ENCODE data around the gene PTMA.

PTMA gene

DNA sequence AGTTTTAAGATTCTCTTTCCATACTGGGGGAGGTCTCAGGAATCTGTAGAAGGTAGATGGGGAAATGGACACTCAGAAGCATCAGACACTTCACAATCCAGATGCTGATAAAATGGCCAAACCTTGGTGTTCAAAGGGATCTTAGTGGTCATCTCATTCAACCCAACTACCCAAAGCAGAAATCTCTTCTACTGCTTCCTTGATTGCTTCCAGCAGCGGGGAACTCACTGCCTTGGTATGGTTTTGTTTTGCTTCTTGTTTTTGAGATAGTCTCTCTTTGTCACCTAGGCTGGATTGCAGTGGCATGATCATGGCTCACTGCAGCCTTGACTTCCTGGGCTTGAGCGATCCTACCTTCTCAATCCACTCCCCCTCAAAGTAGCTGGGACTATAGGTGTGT is 39.3 kb upstream of the PTMA start:
- H3K79me2 ChIP-seq (ENCODE audit: control insufficient read depth, insufficient read depth, low read length, poor library complexity), result peaks cover 2% of the 10 kb centered on the region
- DNase-seq, result no peak

DNA sequence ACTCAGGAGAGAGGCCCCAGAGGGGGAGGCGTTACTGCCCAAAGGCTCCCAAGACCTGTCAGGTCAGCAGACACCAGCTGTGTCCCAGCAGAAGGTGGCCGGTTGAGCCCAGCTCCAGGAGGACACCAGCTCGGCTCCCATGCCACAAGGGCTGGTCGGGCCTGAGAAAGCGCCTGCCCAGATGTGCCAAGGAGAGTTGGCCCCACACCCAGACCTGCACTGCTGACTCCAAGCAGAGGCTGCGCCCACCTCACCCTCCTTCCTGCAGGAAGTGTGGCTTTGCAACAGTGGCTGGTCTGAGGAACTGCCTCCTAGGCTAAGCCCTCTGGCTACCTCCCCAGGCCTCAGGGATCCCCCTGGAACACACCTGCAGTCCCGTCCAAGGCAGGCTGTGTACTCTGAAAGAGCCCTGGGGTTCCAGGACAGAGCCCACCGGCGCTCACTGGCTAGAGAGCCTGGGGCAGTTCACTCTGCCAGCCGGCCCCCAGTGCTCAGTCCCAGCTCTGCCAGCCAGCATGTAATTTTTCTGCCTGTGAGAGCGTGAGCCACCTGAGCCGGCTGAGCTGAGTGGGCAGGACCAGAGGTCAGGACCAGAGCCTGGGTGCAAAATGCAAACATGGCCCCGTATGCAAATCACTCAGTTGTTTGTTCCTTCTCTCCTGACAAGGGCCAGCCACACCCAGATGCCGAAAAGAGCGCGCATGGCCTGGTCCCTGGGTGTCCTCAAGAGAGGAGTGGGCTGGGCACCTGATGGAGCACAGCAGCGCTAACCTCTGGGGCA is 36.9 kb upstream of the PTMA start:
- Histone ChIP-seq H3K4me3 (ENCODE audit: low read depth, low read length) (no peak overlapping the region), H2AK5ac (ENCODE audit: low read length) (no peak overlapping the region)
- WGBS (ENCODE audit: extremely low coverage, insufficient coverage, insufficient read length), result no CpG with 5 or more reads among the region's 17 CpGs

More for the DNA sequence above, 39.3 kb upstream of the PTMA start:
- no peak overlapping the region for H2BK12ac ChIP-seq (ENCODE audit: low read length)
- no peak overlapping the region for H2BK5ac ChIP-seq (ENCODE audit: low read depth, low read length, poor library complexity)
- no peak overlapping the region for H3K4me3 ChIP-seq (ENCODE audit: low read depth, low read length)
- no peak overlapping the region for H4K12ac ChIP-seq (ENCODE audit: low read depth, low read length)
- peaks cover 35 to 40% of the 10 kb centered on the region in 2 experiments for H3K4me1 ChIP-seq (ENCODE audit: control insufficient read depth in 1 of 2, insufficient read depth in 2 of 2, low read length in 2 of 2)
- H3K14ac ChIP-seq (ENCODE audit: low read length), result no peak overlapping the region
- no peak overlapping the region for H3K4ac ChIP-seq (ENCODE audit: low read depth, low read length)
- H3K27me3 ChIP-seq (ENCODE audit: insufficient read depth, low read length), result no peaks in the 10 kb centered on the region
- no peak overlapping the region for H4K91ac ChIP-seq (ENCODE audit: low read depth, low read length)
- H2AFZ ChIP-seq (ENCODE audit: insufficient read depth, low read length, poor library complexity), result no peak overlapping the region
- no peak overlapping the region for H2BK120ac ChIP-seq (ENCODE audit: insufficient read depth, low read length, poor library complexity)
- peaks cover 29% of the 10 kb centered on the region for H3K79me1 ChIP-seq (ENCODE audit: low read length)
- H3K9me3 ChIP-seq (ENCODE audit: insufficient read depth, low read depth, low read length), result no peaks in the 10 kb centered on the region
- no peak overlapping the region for H3K27ac ChIP-seq (ENCODE audit: low read depth, low read length)
- no CpG with 5 or more reads among the region's 2 CpGs for WGBS (ENCODE audit: extremely low coverage, insufficient coverage, insufficient read length)
- no peak overlapping the region for H4K8ac ChIP-seq (ENCODE audit: low read depth, low read length)
- no peaks in the 10 kb centered on the region for H3K36me3 ChIP-seq (ENCODE audit: control insufficient read depth in 1 of 2, insufficient read depth in 2 of 2, low read length in 2 of 2)
- no peak overlapping the region for H3K23ac ChIP-seq (ENCODE audit: low read length)
- no peak overlapping the region for H2AK5ac ChIP-seq (ENCODE audit: low read length)
- H3K9ac ChIP-seq (ENCODE audit: low read length), result no peak overlapping the region
- H3K4me2 ChIP-seq (ENCODE audit: low read length), result no peak overlapping the region
- no peak overlapping the region for H3K18ac ChIP-seq (ENCODE audit: low read length)

DNA sequence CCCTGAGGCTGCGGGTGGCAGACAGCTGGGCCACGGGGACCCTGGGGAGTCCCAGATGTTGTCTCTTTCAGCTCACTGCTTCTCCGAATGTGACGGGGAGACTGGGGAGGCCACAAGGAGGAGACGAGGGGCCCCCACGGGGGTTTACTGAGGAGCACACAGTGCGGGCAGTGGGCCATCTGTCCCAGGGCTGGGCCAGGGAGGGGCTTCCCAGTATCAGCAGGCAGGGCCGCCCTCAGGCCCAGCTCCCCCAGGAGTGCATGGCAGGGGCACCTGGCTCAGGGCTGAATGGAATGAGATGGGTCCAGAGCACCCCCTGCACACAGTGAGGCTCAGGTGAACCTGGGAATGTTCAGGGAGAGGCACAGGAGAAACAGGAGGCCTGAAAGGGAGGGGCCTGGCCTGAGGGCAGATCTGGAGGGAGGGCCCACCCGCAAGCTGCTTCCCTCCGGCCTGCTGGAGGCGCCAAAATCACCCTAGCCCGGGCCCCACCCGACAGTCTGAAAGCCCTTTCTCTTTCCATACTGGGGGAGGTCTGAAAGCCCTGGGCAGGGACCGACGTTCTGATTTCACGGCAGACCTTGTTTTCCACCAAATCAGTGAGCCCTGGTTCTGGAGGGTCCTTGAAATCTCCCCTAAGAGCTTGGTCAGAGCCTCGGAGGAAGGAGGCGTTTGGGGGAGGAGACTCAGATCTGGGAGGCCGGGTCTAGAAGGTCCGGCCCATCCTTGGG is 35.5 kb upstream of the PTMA start:
- H3K4me1 ChIP-seq (ENCODE audit: control insufficient read depth in 1 of 2, insufficient read depth in 2 of 2, low read length in 2 of 2), result peaks cover 25 to 28% of the 10 kb centered on the region in 2 experiments
- H3K4me2 ChIP-seq (ENCODE audit: low read length), result peak overlapping the region; percentile 49
- peak overlapping the region; percentile 60 for H3K27ac ChIP-seq (ENCODE audit: low read depth, low read length)
- peaks cover 17% of the 10 kb centered on the region for H3K79me1 ChIP-seq (ENCODE audit: low read length)
- H2AK5ac ChIP-seq (ENCODE audit: low read length), result peak overlapping the region; percentile 5
- DNase-seq, result peak; percentile 73 to 77
- H3K23ac ChIP-seq (ENCODE audit: low read length), result no peak overlapping the region
- no peak overlapping the region for H3K9ac ChIP-seq (ENCODE audit: low read length)
- WGBS (ENCODE audit: extremely low coverage, insufficient coverage, insufficient read length), result no CpG with 5 or more reads among the region's 20 CpGs
- H2BK120ac ChIP-seq (ENCODE audit: insufficient read depth, low read length, poor library complexity), result peak overlapping the region; percentile 81
- H3K9me3 ChIP-seq (ENCODE audit: insufficient read depth, low read depth, low read length), result no peaks in the 10 kb centered on the region
- peak overlapping the region; percentile 2 for H3K18ac ChIP-seq (ENCODE audit: low read length)
- H3K27me3 ChIP-seq (ENCODE audit: insufficient read depth, low read length), result no peaks in the 10 kb centered on the region
- peak overlapping the region; percentile 78 for H4K12ac ChIP-seq (ENCODE audit: low read depth, low read length)
- H3K14ac ChIP-seq (ENCODE audit: low read length), result peak overlapping the region; percentile 51
- peak overlapping the region; percentile 74 for H4K91ac ChIP-seq (ENCODE audit: low read depth, low read length)
- H3K4me3 ChIP-seq (ENCODE audit: low read depth, low read length), result no peak overlapping the region
- H4K8ac ChIP-seq (ENCODE audit: low read depth, low read length), result peak overlapping the region; percentile 91
- H3K36me3 ChIP-seq (ENCODE audit: control insufficient read depth in 1 of 2, insufficient read depth in 2 of 2, low read length in 2 of 2), result no peaks in the 10 kb centered on the region
- H2AFZ ChIP-seq (ENCODE audit: insufficient read depth, low read length, poor library complexity), result no peak overlapping the region
- H2BK5ac ChIP-seq (ENCODE audit: low read depth, low read length, poor library complexity), result peak overlapping the region; percentile 63
- H3K79me2 ChIP-seq (ENCODE audit: control insufficient read depth, insufficient read depth, low read length, poor library complexity), result no peaks in the 10 kb centered on the region
- H3K4ac ChIP-seq (ENCODE audit: low read depth, low read length), result no peak overlapping the region
- peak overlapping the region; percentile 29 for H2BK12ac ChIP-seq (ENCODE audit: low read length)

More for the DNA sequence above, 36.9 kb upstream of the PTMA start:
- Histone ChIP-seq H4K91ac (ENCODE audit: low read depth, low read length) (peak overlapping the region; percentile 21), H3K9me3 (ENCODE audit: insufficient read depth, low read depth, low read length) (no peaks in the 10 kb centered on the region), H2BK120ac (ENCODE audit: insufficient read depth, low read length, poor library complexity) (peak overlapping the region; percentile 1), H2AFZ (ENCODE audit: insufficient read depth, low read length, poor library complexity) (no peak overlapping the region), H3K27me3 (ENCODE audit: insufficient read depth, low read length) (no peaks in the 10 kb centered on the region), H3K4me1 (ENCODE audit: control insufficient read depth in 1 of 2, insufficient read depth in 2 of 2, low read length in 2 of 2) (peaks cover 34 to 36% of the 10 kb centered on the region in 2 experiments), H3K79me2 (ENCODE audit: control insufficient read depth, insufficient read depth, low read length, poor library complexity) (no peaks in the 10 kb centered on the region), H3K4ac (ENCODE audit: low read depth, low read length) (peak overlapping the region; percentile 9), H3K79me1 (ENCODE audit: low read length) (peaks cover 21% of the 10 kb centered on the region), H3K18ac (ENCODE audit: low read length) (peak overlapping the region; percentile 38), H2BK5ac (ENCODE audit: low read depth, low read length, poor library complexity) (no peak overlapping the region), H4K8ac (ENCODE audit: low read depth, low read length) (peak overlapping the region; percentile 69), H3K14ac (ENCODE audit: low read length) (peak overlapping the region; percentile 71), H3K23ac (ENCODE audit: low read length) (no peak overlapping the region), H3K36me3 (ENCODE audit: control insufficient read depth in 1 of 2, insufficient read depth in 2 of 2, low read length in 2 of 2) (no peaks in the 10 kb centered on the region), H3K9ac (ENCODE audit: low read length) (no peak overlapping the region), H3K4me2 (ENCODE audit: low read length) (no peak overlapping the region), H2BK12ac (ENCODE audit: low read length) (peak overlapping the region; percentile 67), H4K12ac (ENCODE audit: low read depth, low read length) (no peak overlapping the region), H3K27ac (ENCODE audit: low read depth, low read length) (no peak overlapping the region)
- peak; percentile 42 to 43 for DNase-seq

DNA sequence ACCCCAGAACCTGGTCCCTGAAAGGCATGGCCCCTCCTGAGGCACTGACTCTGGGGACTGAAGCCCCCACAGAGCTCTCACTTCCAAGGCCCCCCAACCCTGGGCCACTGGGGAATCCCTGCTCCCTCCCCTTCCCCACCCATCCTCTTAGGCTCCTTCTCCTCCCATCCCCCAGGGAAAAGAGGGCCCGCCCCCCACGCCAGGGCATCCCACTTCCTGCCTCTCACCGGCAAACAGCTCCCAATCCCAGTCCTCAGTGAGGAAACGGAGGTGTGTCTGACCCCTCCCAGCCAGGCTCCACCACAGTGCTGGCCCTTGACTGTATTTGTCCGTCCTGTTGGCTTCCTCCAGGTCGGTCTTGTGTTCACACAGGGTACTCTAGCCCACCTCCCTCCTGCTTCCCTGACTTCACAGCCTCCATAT is 35.0 kb upstream of the PTMA start:
- Histone ChIP-seq H3K9me3 (ENCODE audit: insufficient read depth, low read depth, low read length) (no peaks in the 10 kb centered on the region), H4K8ac (ENCODE audit: low read depth, low read length) (peak overlapping the region; percentile 91), H2AK5ac (ENCODE audit: low read length) (no peak overlapping the region), H4K12ac (ENCODE audit: low read depth, low read length) (peak overlapping the region; percentile 78), H3K27ac (ENCODE audit: low read depth, low read length) (peak overlapping the region; percentile 60), H3K9ac (ENCODE audit: low read length) (no peak overlapping the region), H3K79me2 (ENCODE audit: control insufficient read depth, insufficient read depth, low read length, poor library complexity) (no peaks in the 10 kb centered on the region), H3K4me2 (ENCODE audit: low read length) (peak overlapping the region; percentile 49), H3K14ac (ENCODE audit: low read length) (peak overlapping the region; percentile 51), H3K36me3 (ENCODE audit: control insufficient read depth in 1 of 2, insufficient read depth in 2 of 2, low read length in 2 of 2) (no peaks in the 10 kb centered on the region), H2BK12ac (ENCODE audit: low read length) (peak overlapping the region; percentile 20), H3K79me1 (ENCODE audit: low read length) (peaks cover 17% of the 10 kb centered on the region), H3K18ac (ENCODE audit: low read length) (no peak overlapping the region), H3K23ac (ENCODE audit: low read length) (no peak overlapping the region), H3K4me1 (ENCODE audit: control insufficient read depth in 1 of 2, insufficient read depth in 2 of 2, low read length in 2 of 2) (peaks cover 25 to 28% of the 10 kb centered on the region in 2 experiments), H2BK120ac (ENCODE audit: insufficient read depth, low read length, poor library complexity) (peak overlapping the region; percentile 81), H3K4me3 (ENCODE audit: low read depth, low read length) (no peak overlapping the region), H3K27me3 (ENCODE audit: insufficient read depth, low read length) (no peaks in the 10 kb centered on the region), H3K4ac (ENCODE audit: low read depth, low read length) (no peak overlapping the region), H4K91ac (ENCODE audit: low read depth, low read length) (peak overlapping the region; percentile 74), H2BK5ac (ENCODE audit: low read depth, low read length, poor library complexity) (peak overlapping the region; percentile 63), H2AFZ (ENCODE audit: insufficient read depth, low read length, poor library complexity) (no peak overlapping the region)
- no CpG with 5 or more reads among the region's 6 CpGs for WGBS (ENCODE audit: extremely low coverage, insufficient coverage, insufficient read length)
- peak; percentile 83 to 86 for DNase-seq
